ENCODE data around the gene MARK4.

DNA sequence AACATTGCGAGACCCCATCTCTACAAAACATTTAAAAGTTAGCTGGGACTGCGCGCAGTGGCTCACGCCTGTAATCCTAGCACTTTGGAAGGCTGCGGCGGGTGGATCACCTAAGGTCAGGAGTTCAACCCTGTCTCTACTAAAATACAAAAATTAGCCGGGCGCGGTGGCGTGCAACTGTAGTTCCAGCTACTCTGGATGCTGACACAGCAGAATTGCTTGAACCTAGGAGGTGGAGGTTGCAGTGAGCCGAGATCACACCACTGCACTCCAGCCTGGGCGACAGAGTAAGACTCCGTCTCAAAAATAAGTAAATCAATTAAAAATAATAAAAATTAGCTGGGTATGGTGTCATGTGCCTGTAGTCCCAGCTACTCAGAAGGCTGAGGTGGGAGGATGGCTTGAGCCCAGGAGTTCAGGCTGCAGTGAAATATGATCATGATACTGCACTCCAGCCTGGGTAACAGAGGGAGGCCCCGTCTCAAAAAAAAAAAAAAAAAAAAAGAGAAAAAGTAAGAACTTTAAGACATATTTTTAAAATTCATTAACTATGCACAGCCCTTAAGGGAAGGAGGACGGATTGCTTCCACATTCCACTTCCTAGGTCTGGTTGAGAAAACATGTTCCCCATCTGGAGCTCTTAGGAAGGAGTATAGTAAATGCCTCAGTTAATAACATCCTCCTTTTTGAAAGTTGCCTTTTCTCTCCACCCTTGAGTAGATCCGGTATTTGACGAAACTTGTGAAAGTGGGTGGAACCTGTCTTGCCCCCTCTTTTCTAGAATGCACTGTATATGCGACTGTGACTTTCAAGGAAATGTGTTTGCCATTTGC lies 31.9 kb upstream of the MARK4 start:
- TF ChIP-seq, protein P1, sequence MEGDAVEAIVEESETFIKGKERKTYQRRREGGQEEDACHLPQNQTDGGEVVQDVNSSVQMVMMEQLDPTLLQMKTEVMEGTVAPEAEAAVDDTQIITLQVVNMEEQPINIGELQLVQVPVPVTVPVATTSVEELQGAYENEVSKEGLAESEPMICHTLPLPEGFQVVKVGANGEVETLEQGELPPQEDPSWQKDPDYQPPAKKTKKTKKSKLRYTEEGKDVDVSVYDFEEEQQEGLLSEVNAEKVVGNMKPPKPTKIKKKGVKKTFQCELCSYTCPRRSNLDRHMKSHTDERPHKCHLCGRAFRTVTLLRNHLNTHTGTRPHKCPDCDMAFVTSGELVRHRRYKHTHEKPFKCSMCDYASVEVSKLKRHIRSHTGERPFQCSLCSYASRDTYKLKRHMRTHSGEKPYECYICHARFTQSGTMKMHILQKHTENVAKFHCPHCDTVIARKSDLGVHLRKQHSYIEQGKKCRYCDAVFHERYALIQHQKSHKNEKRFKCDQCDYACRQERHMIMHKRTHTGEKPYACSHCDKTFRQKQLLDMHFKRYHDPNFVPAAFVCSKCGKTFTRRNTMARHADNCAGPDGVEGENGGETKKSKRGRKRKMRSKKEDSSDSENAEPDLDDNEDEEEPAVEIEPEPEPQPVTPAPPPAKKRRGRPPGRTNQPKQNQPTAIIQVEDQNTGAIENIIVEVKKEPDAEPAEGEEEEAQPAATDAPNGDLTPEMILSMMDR (IDR thresholded peaks at IDR 0.05), result no peak
- no peak for TF ChIP-seq POLR2A (IDR thresholded peaks at IDR 0.05)
